T-cell (primary cell): ENCODE results near the gene ISCA1. TPM values are rescaled to one million over a fixed set of nuclear protein-coding genes. Genes with fewer than 3 reads are reported as not detected.
"Not testable (repeated sequence)": the region's sequence is repeated elsewhere in the genome, so short reads cannot be mapped to it uniquely, and the experiment has no call there.

Experiments used
- ATAC-seq, 4 experiments: fragments of 200-7000 bp in 3 of 4; fragments of 150-1000 bp in 1 of 4; cut with Tn5 transposase; replicated peaks in 1 of 4; 1 replicate in 3 of 4; 2 replicates in 1 of 4; pipeline ENCODE4 v1.10.0; 2021; ENCODE audit warnings: moderate library complexity in 3 of 4, mild to moderate bottlenecking in 2 of 4, moderate number of reproducible peaks in 1 of 4
- CTCF ChIA-PET, 2 donors: fragments of 300-600 bp; sonication (Branson Sonifier 250); formaldehyde crosslinking; loops; one replicate each; lab custom pipeline; 2022; ENCODE audit warnings: antibody characterized with exemption in 2 of 2; lab: Charles Lee
- POLR2A ChIA-PET, 2 donors: fragments of 300-600 bp; sonication (Branson Sonifier 250); formaldehyde crosslinking; loops; one replicate each; lab custom pipeline; 2022; ENCODE audit warnings: antibody characterized with exemption in 2 of 2; lab: Charles Lee
- DNase-seq, 35 experiments: peaks; one replicate each; pipeline versions ENCODE4 v3.0.0 to v3.0.0-alpha.2; 2013 to 2023
- H3K27ac ChIP-seq: one replicate; pipeline ENCODE4 v1.5.1; 2013; ENCODE audit warnings: low read length
- H3K27me3 ChIP-seq, 2 experiments: replicated peaks in 1 of 2; 1 replicate in 1 of 2; 2 replicates in 1 of 2; pipeline versions ENCODE4 v1.6.1 to v1.7.0; 2013; ENCODE audit warnings: low read length in 1 of 2, mixed read lengths in 1 of 2; ENCODE audit not compliant: control insufficient read depth in 2 of 2, insufficient read depth in 2 of 2; ENCODE audit errors: extremely low read depth in 1 of 2
- H3K36me3 ChIP-seq, 2 donors: 1 replicate in 1 of 2; 2 replicates in 1 of 2; pipeline versions ENCODE4 v1.6.1 to v1.7.0; 2013; ENCODE audit warnings: low read length in 1 of 2; ENCODE audit not compliant: control insufficient read depth in 2 of 2, insufficient read depth in 1 of 2; ENCODE audit errors: extremely low read depth in 1 of 2
- H3K4me1 ChIP-seq, 2 experiments: 1 replicate in 1 of 2; 2 replicates in 1 of 2; pipeline versions ENCODE4 v1.6.1 to v1.7.0; 2013; ENCODE audit warnings: low read length in 2 of 2, mixed read lengths in 1 of 2; ENCODE audit not compliant: insufficient read depth in 2 of 2, control insufficient read depth in 1 of 2; ENCODE audit errors: extremely low read depth in 1 of 2
- H3K4me3 ChIP-seq, 2 donors: 1 replicate in 1 of 2; 2 replicates in 1 of 2; pipeline versions ENCODE4 v1.5.1 to v1.7.0; 2013; ENCODE audit warnings: mild to moderate bottlenecking in 2 of 2, low read length in 1 of 2, moderate library complexity in 1 of 2; ENCODE audit not compliant: control insufficient read depth in 1 of 2; ENCODE audit errors: extremely low read depth in 1 of 2
- H3K9me3 ChIP-seq: 2 replicates; pipeline ENCODE4 v1.7.0; 2013
- H3K27ac Mint-ChIP-seq, 2 donors: one replicate each; pipeline ENCODE4 v1.8.0; 2020 to 2021; ENCODE audit warnings: mild to moderate bottlenecking in 2 of 2, mixed read lengths in 2 of 2
- H3K27me3 Mint-ChIP-seq, 2 donors: one replicate each; pipeline ENCODE4 v1.8.0; 2021 to 2022; ENCODE audit warnings: mixed read lengths in 2 of 2
- H3K36me3 Mint-ChIP-seq: one replicate; pipeline ENCODE4 v1.8.0; 2021; ENCODE audit warnings: mixed read lengths
- H3K4me1 Mint-ChIP-seq, 3 donors: one replicate each; pipeline ENCODE4 v1.8.0; 2020 to 2022; ENCODE audit warnings: mixed read lengths in 3 of 3, mild to moderate bottlenecking in 1 of 3
- H3K4me3 Mint-ChIP-seq, 3 donors: one replicate each; pipeline ENCODE4 v1.8.0; 2020 to 2022; ENCODE audit warnings: mild to moderate bottlenecking in 3 of 3, mixed read lengths in 3 of 3, moderate library complexity in 3 of 3
- H3K9me3 Mint-ChIP-seq, 3 donors: one replicate each; pipeline ENCODE4 v1.8.0; 2020 to 2022; ENCODE audit warnings: mixed read lengths in 3 of 3
- WGBS: methylation state at CpG from one replicate; pipeline ENCODE4 v1.1.5; 2013; ENCODE audit warnings: missing lambda C conversion rate; ENCODE audit not compliant: insufficient coverage; 5-methylcytosine and 5-hydroxymethylcytosine counted together
- total RNA-seq, 35 experiments: library from RNA in 6 of 35; stranded (reverse) in 6 of 35; fragments of 120-200 nt in 1 of 35; gene quantifications; one replicate each; pipeline versions ENCODE4 v1.2.1 to v1.2.4 and lab custom pipeline; 2013 to 2026

Gene ISCA1
- total RNA-seq, 5 donors from 2014 or later (not counting 1 experiment from before 2014, with no cell fraction given), result 30.9 to 69.9 (median 34.5) TPM

- not testable (repeated sequence) for H3K27me3 Mint-ChIP-seq
Measured at GRCh38 chr9:86290341-86290740, 8.0 kb upstream of the ISCA1 start.

GRCh38 chr9:86288499-86289198 lies 6.3 kb upstream of the ISCA1 start:
- Mint-ChIP-seq H3K27me3 (no peaks in the 10 kb centered on the region), H3K27ac (no peak overlapping the region), H3K36me3 (peaks cover 10% of the 10 kb centered on the region), H3K4me1 (peaks cover 0 to 5% (median 2%) of the 10 kb centered on the region in 3 donors), H3K4me3 (no peak overlapping the region), H3K9me3 (no peaks in the 10 kb centered on the region)
- CTCF ChIA-PET, result no interaction called here
- Histone ChIP-seq H3K4me1 (peaks cover 0 to under 1% of the 10 kb centered on the region in 2 experiments), H3K4me3 (no peak overlapping the region), H3K9me3 (no peaks in the 10 kb centered on the region), H3K27me3 (no peaks in the 10 kb centered on the region), H3K27ac (no peak overlapping the region), H3K36me3 (peaks cover 0 to 2% of the 10 kb centered on the region in 2 donors)
- POLR2A ChIA-PET, result no interaction called here
- DNase-seq (no peak), ATAC-seq (no peak)
- WGBS, result no CpG with 5 or more reads among the region's 6 CpGs

More at GRCh38 chr9:86290341-86290740, 8.0 kb upstream of the ISCA1 start:
- H3K4me3 ChIP-seq, H3K4me1 Mint-ChIP-seq, ATAC-seq, POLR2A ChIA-PET, CTCF ChIA-PET, H3K27me3 ChIP-seq, H3K27ac Mint-ChIP-seq, H3K4me1 ChIP-seq, H3K4me3 Mint-ChIP-seq, H3K36me3 ChIP-seq, H3K27ac ChIP-seq, DNase-seq, H3K9me3 ChIP-seq, H3K9me3 Mint-ChIP-seq: not testable (repeated sequence)
- WGBS, result 100% methylated on average over 1 of the region's 6 CpGs
- H3K36me3 Mint-ChIP-seq, result peaks cover 14% of the 10 kb centered on the region

- Mint-ChIP-seq H3K27me3 (no peaks in the 10 kb centered on the region), H3K4me3 (no peak overlapping the region), H3K36me3 (peaks cover 2% of the 10 kb centered on the region), H3K4me1 (peaks cover 9 to 14% (median 11%) of the 10 kb centered on the region in 3 donors), H3K9me3 (no peaks in the 10 kb centered on the region), H3K27ac (peak overlapping the region in 1 of 2 donors; percentile 30)
- Histone ChIP-seq H3K4me3 (no peak overlapping the region), H3K4me1 (peaks cover 3 to 9% of the 10 kb centered on the region in 2 experiments), H3K27ac (no peak overlapping the region), H3K27me3 (no peaks in the 10 kb centered on the region), H3K9me3 (no peaks in the 10 kb centered on the region), H3K36me3 (peaks cover 0 to 2% of the 10 kb centered on the region in 2 donors)
- no peak for ATAC-seq
- CTCF ChIA-PET, result no interaction called here
- 38% methylated on average over 1 of the region's 7 CpGs for WGBS
- POLR2A ChIA-PET, result no interaction called here
- DNase-seq, result peak in 2 of 35 experiments; percentile 22
Measured at GRCh38 chr9:86287013-86287412, 4.7 kb upstream of the ISCA1 start.

GRCh38 chr9:86286278-86286677 lies 3.9 kb upstream of the ISCA1 start:
- Histone ChIP-seq H3K27ac (no peak overlapping the region), H3K27me3 (no peaks in the 10 kb centered on the region), H3K4me1 (peaks cover 4 to 13% of the 10 kb centered on the region in 2 experiments), H3K9me3 (no peaks in the 10 kb centered on the region), H3K36me3 (peaks cover 0 to 2% of the 10 kb centered on the region in 2 donors), H3K4me3 (no peak overlapping the region)
- POLR2A ChIA-PET, result no interaction called here
- DNase-seq (no peak), ATAC-seq (no peak)
- WGBS, result 80% methylated on average over 2 of the region's 3 CpGs
- H3K27ac Mint-ChIP-seq, result peak overlapping the region; percentile 30 to 46
- no peaks in the 10 kb centered on the region for H3K9me3 Mint-ChIP-seq
- H3K4me1 Mint-ChIP-seq, result peaks cover 12 to 18% (median 13%) of the 10 kb centered on the region in 3 donors
- CTCF ChIA-PET, result no interaction called here
- H3K36me3 Mint-ChIP-seq, result peaks cover 2% of the 10 kb centered on the region
- no peak overlapping the region for H3K4me3 Mint-ChIP-seq
- H3K27me3 Mint-ChIP-seq, result no peaks in the 10 kb centered on the region

DNA sequence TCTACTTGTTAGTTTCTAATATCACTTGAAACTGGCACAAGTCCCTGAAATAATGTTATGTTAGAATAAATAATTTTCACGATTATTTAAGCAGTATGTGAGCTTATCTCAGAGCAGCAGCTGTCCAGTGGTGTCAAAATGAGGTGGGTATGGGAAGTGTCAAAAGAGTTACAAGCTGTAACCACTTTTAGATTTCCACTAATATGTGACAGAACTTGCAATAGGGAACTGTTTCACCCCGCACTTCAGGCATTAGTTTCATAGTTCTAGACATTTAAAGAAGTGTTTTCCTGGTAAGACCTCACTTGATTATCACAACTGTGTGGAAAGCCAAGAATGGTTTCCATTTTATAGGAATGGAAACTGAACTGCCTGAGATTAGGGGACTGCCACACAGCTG lies 2.9 kb upstream of the ISCA1 start:
- Histone ChIP-seq H3K4me1 (peaks cover 5 to 19% of the 10 kb centered on the region in 2 experiments), H3K9me3 (no peaks in the 10 kb centered on the region), H3K27me3 (no peaks in the 10 kb centered on the region), H3K27ac (no peak overlapping the region), H3K36me3 (peaks cover 0 to under 1% of the 10 kb centered on the region in 2 donors), H3K4me3 (no peak overlapping the region)
- CTCF ChIA-PET, result no interaction called here
- Mint-ChIP-seq H3K27ac (peak overlapping the region in 1 of 2 donors; percentile 28), H3K4me3 (no peak overlapping the region), H3K36me3 (peaks cover 5% of the 10 kb centered on the region), H3K9me3 (no peaks in the 10 kb centered on the region), H3K27me3 (no peaks in the 10 kb centered on the region), H3K4me1 (peaks cover 22 to 28% (median 24%) of the 10 kb centered on the region in 3 donors)
- POLR2A ChIA-PET, result interaction anchor here in 1 of 2 donors (0.6 kb wide), 1 partner anchor 43 kb away, joined by 3 read pairs; no protein-coding TSS in a partner anchor
- DNase-seq (no peak), ATAC-seq (no peak)
- no CpG with 5 or more reads among the region's 2 CpGs for WGBS

- no peaks in the 10 kb centered on the region for H3K27me3 Mint-ChIP-seq
- peaks cover 0 to 3% of the 10 kb centered on the region in 2 donors for H3K36me3 ChIP-seq
- H3K9me3 ChIP-seq, result no peaks in the 10 kb centered on the region
- ChIA-PET CTCF (interaction anchor here in 1 of 2 donors (0.8 to 1.4 kb wide), 4 partner anchors 9 to 22 kb away, joined by 3 to 4 read pairs (median 4); no protein-coding TSS in a partner anchor), POLR2A (interaction anchor here (0.6 to 1.5 kb wide), 11 partner anchors 12 to 1692 kb away, joined by 3 to 9 read pairs (median 4); partner anchors contain the start of genes AGTPBP1 (in 1 of the 2) and CDK20 (in 1 of the 2))
- H3K4me1 ChIP-seq, result peaks cover 5 to 23% of the 10 kb centered on the region in 2 experiments
- H3K4me3 Mint-ChIP-seq, result peak overlapping the region; percentile 90 to 95 (median 94)
- H3K27ac ChIP-seq, result peak overlapping the region; percentile 90
- H3K27ac Mint-ChIP-seq, result peak overlapping the region; percentile 93 to 97
- H3K36me3 Mint-ChIP-seq, result peaks cover 18% of the 10 kb centered on the region
- H3K4me3 ChIP-seq, result peak overlapping the region; percentile 65 to 82
- H3K4me1 Mint-ChIP-seq, result peaks cover 37 to 43% (median 39%) of the 10 kb centered on the region in 3 donors
- H3K27me3 ChIP-seq, result no peaks in the 10 kb centered on the region
- ATAC-seq (peak in 3 of 4 experiments; percentile 62 to 66 (median 65)), DNase-seq (no peak)
- H3K9me3 Mint-ChIP-seq, result no peaks in the 10 kb centered on the region
- WGBS, result 20% methylated on average over 8 of the region's 12 CpGs
Measured at GRCh38 chr9:86282979-86283535, 719 bp upstream of the ISCA1 start.
